HUES6 (cell line): ENCODE measurements around the gene JMJD4.

Experiments used
- H3K27ac ChIP-seq: 2 replicates; pipeline ENCODE4 v1.7.0; 2013; ENCODE audit warnings: low read depth, mild to moderate bottlenecking, low read length, inconsistent platforms
- H3K27me3 ChIP-seq: 2 replicates; pipeline ENCODE4 v1.6.1; 2013; ENCODE audit warnings: low read length; ENCODE audit not compliant: control insufficient read depth, insufficient read depth
- H3K36me3 ChIP-seq: 2 replicates; pipeline ENCODE4 v1.6.1; 2013; ENCODE audit warnings: low read length; ENCODE audit not compliant: control insufficient read depth, insufficient read depth
- H3K4me1 ChIP-seq: 2 replicates; pipeline ENCODE4 v1.6.1; 2013; ENCODE audit warnings: low read length; ENCODE audit not compliant: control insufficient read depth, insufficient read depth
- H3K4me3 ChIP-seq: 2 replicates; pipeline ENCODE4 v1.5.1; 2013; ENCODE audit warnings: low read depth, low read length
- H3K9ac ChIP-seq: one replicate; pipeline ENCODE4 v1.6.1; 2013; ENCODE audit warnings: mild to moderate bottlenecking, low read length
- H3K9me3 ChIP-seq: 2 replicates; pipeline ENCODE4 v1.6.1; 2013; ENCODE audit warnings: low read depth, low read length; ENCODE audit not compliant: control insufficient read depth, insufficient read depth

The JMJD4 gene

GRCh38 chr1:227759341-227760300 is 24.5 kb upstream of the JMJD4 start:
- Histone ChIP-seq H3K36me3 (peaks cover 69% of the 10 kb centered on the region), H3K4me1 (peaks cover 16% of the 10 kb centered on the region), H3K27me3 (no peaks in the 10 kb centered on the region), H3K9ac (no peak overlapping the region), H3K4me3 (no peak overlapping the region), H3K27ac (no peak overlapping the region), H3K9me3 (no peaks in the 10 kb centered on the region)

DNA sequence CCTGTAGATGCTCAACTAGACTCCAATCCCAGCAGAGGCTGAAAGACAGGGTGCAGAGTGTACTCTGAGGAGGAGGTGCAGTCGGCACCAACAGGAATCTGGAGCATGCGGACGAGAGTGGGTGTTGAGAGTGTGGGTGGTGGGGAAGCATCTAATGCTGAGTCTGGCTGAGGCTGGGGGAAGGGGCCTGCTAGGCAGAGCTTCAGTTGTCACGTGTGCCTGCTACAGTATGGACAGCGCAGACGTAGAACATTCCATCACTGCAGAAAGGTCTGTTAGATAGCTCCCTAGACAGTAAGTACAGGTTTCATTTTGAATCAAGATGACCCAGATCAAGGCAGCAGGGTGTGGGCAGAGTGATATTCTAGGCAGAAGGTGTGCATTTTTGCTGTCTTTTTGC is 23.3 kb upstream of the JMJD4 start:
- no peak overlapping the region for H3K27ac ChIP-seq
- no peak overlapping the region for H3K4me3 ChIP-seq
- H3K27me3 ChIP-seq = no peaks in the 10 kb centered on the region
- no peaks in the 10 kb centered on the region for H3K9me3 ChIP-seq
- H3K9ac ChIP-seq = no peak overlapping the region
- peaks cover 12% of the 10 kb centered on the region for H3K4me1 ChIP-seq
- H3K36me3 ChIP-seq = peaks cover 68% of the 10 kb centered on the region

DNA sequence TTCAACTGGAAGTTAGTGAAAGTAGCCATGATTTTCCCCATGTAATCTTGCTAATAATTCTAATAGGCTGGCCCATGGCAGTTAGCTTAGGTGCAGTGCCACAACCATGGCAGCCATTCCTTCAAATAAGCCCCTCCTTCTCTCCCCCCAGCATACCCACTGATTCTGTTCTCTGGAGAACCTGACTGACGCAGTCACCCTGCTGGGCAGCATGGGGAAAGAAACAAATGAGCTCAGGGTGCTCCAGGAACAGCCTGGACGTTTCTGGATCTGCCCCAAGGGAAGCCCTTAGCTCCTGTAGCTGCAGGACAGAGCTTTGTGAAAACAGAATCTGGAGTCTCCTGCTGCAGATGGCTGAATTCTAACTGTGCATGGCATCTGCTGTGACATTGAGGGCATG is 22.7 kb upstream of the JMJD4 start:
- Histone ChIP-seq H3K27ac (no peak overlapping the region), H3K36me3 (peaks cover 71% of the 10 kb centered on the region), H3K4me3 (no peak overlapping the region), H3K4me1 (peaks cover 7% of the 10 kb centered on the region; the same call in 1 of the 2 replicates), H3K9me3 (no peaks in the 10 kb centered on the region), H3K27me3 (no peaks in the 10 kb centered on the region), H3K9ac (no peak overlapping the region)

DNA sequence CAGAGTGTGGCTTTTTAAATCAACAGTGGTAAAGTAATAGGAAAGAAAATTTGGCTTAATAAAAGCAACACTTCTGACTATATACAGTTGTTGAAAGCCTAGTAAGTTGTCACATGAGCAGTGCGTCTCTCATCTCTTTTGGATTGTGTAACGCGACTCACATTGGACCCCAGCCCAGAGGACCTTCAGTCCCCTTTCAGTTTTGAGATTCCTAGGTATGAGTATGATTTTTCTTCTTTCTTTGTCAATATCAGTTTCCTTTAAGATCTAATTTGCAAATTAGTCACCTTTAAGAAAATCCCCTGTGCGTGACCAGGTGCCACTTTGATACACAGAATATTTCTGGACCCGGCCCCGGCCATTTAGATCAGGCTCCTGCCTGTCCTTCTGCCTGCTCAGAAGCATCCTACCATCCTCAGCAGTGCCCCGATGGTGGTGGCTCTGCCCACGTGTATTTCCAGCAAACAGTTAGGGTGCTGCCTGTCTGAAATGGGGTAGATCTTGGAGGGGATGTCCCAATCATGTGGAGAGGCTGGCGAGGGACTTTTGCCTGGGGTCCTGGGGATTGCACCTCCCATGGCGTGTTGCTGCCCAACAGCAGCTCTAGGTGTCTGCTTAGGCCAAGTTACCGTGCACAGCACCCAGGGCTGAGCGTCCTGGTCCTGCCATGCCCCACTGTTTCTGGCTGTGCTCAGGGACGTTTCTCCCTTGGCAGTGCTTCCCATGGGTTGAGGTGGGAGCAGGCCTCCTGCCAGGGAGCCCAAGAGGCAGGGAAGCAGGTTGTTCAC is 21.3 kb upstream of the JMJD4 start:
- Histone ChIP-seq H3K27me3 (no peaks in the 10 kb centered on the region), H3K9me3 (no peaks in the 10 kb centered on the region), H3K36me3 (peaks cover 68% of the 10 kb centered on the region), H3K27ac (no peak overlapping the region), H3K4me3 (no peak overlapping the region), H3K4me1 (no peaks in the 10 kb centered on the region; the same call in 1 of the 2 replicates), H3K9ac (no peak overlapping the region)

GRCh38 chr1:227754958-227755357 is 19.9 kb upstream of the JMJD4 start:
- Histone ChIP-seq H3K27me3 (no peaks in the 10 kb centered on the region), H3K36me3 (peaks cover 70% of the 10 kb centered on the region), H3K4me3 (no peak overlapping the region), H3K4me1 (no peaks in the 10 kb centered on the region; the same call in 1 of the 2 replicates), H3K9ac (no peak overlapping the region), H3K9me3 (no peaks in the 10 kb centered on the region), H3K27ac (no peak overlapping the region)

DNA sequence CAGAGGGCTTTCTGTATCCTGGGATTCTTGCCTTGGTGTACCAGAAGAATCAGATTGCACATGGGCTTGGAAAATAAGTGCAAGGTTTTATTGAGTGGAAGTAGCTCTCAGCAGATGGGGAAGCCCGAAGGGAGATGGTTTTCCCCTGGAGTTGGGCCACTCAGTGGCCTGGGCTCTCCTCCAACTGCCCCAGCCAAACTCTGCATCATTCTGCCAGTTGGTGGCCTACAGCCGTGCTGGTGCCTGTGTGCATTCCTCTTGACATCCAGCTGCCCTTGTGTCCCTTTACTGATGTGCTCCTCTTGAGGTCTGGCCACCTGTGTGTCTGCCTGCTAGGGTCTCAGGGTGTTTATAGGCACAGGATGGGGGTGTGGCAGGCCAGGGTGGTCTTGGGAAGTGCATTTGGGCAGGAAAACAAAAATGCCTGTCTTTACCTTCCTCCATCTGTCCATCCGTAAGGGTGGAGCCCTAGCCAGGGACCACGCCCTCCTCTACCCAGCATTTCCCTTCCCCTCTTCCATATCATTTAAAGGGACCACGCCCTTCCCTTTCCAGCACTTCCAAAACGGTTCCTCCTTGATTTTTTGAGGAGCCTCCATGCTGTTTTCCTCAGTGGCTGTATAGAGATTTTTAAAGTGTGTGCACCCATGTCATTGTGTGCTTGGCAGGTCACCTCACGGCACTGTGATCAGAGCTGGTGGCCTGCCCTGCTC is 19.1 kb upstream of the JMJD4 start:
- H3K4me3 ChIP-seq = no peak overlapping the region
- H3K36me3 ChIP-seq = peaks cover 70% of the 10 kb centered on the region
- no peaks in the 10 kb centered on the region; the same call in 1 of the 2 replicates for H3K4me1 ChIP-seq
- no peaks in the 10 kb centered on the region for H3K9me3 ChIP-seq
- no peaks in the 10 kb centered on the region for H3K27me3 ChIP-seq
- no peak overlapping the region for H3K9ac ChIP-seq
- H3K27ac ChIP-seq = no peak overlapping the region

GRCh38 chr1:227749916-227750710 is 15.0 kb upstream of the JMJD4 start:
- no peaks in the 10 kb centered on the region for H3K9me3 ChIP-seq
- H3K4me3 ChIP-seq = no peak overlapping the region
- no peak overlapping the region for H3K27ac ChIP-seq
- H3K36me3 ChIP-seq = peaks cover 55% of the 10 kb centered on the region
- no peak overlapping the region for H3K9ac ChIP-seq
- H3K27me3 ChIP-seq = no peaks in the 10 kb centered on the region
- no peaks in the 10 kb centered on the region for H3K4me1 ChIP-seq

DNA sequence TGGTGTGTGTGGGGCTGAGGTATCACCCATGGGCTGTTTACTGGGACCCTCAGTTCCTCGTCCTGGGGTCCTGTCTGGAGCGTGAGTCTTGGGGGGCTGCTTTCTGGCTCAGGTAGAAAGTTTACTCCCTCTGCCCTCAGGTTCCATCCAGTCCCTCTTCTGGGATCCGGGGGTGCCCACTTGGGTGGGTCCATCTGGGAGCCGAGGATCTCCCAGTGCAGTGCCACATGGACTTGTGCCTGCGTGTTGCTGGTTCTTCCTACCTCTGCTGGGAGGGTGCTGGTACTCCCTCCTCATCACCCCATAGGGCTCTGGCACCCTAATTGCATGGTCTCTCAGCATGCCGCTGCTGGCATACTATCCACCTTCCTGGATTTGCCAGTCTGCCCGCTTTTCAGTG is 14.1 kb upstream of the JMJD4 start:
- Histone ChIP-seq H3K9ac (no peak overlapping the region), H3K27ac (no peak overlapping the region), H3K4me1 (no peaks in the 10 kb centered on the region), H3K9me3 (no peaks in the 10 kb centered on the region), H3K36me3 (peaks cover 51% of the 10 kb centered on the region), H3K4me3 (no peak overlapping the region), H3K27me3 (no peaks in the 10 kb centered on the region)

- Histone ChIP-seq H3K36me3 (peaks cover 51% of the 10 kb centered on the region), H3K4me1 (no peaks in the 10 kb centered on the region), H3K4me3 (no peak overlapping the region), H3K9me3 (no peaks in the 10 kb centered on the region), H3K9ac (no peak overlapping the region), H3K27me3 (no peaks in the 10 kb centered on the region), H3K27ac (no peak overlapping the region)
Observed at GRCh38 chr1:227748496-227749182, 13.5 kb upstream of the JMJD4 start.
